ENCODE results near the gene TMCO4.

DNA sequence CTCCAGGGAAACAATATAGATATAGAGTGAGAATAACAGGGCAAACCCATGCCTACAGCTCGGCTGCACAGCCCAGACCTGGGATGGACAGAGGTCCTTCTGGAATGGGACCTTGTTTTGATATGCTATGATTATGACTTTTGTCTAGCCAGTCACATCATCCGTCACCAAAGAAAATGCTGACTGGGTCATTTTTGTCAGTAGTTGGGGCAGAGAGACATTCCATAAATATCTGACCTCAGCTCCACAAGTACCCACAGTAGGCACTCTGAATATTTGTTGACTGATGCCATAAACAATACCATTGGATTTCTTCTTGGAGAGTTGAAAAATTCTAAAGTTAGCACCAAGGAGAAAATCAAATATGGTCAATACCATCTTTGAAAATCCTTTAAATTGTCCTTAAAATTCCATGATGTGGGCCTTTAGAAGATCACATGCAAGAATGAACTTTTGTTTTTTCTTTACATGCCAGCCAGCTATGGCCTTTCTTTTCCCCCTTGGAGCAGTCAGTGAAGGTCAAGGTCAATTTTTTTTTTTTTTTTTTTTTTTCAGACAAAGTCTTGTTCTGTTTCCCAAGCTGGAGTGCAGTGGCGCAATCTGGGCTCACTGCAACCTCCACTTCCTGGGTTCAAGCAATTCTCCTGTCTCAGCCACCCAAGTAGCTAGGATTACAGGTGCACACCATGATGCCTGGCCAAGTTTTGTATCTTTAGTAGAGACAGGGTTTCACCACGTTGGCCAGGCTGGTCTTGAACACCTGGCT lies 7.3 kb downstream of the TMCO4 start:
- TF ChIP-seq CTCF (conservative IDR thresholded peaks at IDR 0.05 in 1 of 2, IDR thresholded peaks at IDR 0.05 in 1 of 2; ENCODE audit: extremely low read depth in 1 of 2, insufficient read depth in 1 of 2, low read depth in 1 of 2, low read length in 2 of 2) (no peak), EZH2 (IDR thresholded peaks at IDR 0.05; ENCODE audit: borderline replicate concordance, low read length) (no peak)
